Panc1 (cell line): ENCODE results near the gene ZNF236.

Experiments
- CTCF ChIP-seq: fragments of 450-650 bp; IDR thresholded peaks from 2 replicates; pipeline ENCODE4 v1.5.1; 2017; ENCODE audit warnings: mild to moderate bottlenecking
- POLR2AphosphoS5 ChIP-seq: IDR thresholded peaks from 2 replicates; pipeline ENCODE4 v1.6.1; 2012; ENCODE audit warnings: mild to moderate bottlenecking, low read depth, low read length, moderate library complexity
- REST ChIP-seq, 2 experiments: IDR thresholded peaks; 2 replicates each; pipeline ENCODE4 v1.6.1; 2011 to 2012; ENCODE audit warnings: low read depth in 2 of 2, control low read depth in 1 of 2, low read length in 1 of 2, mild to moderate bottlenecking in 1 of 2, moderate library complexity in 1 of 2; ENCODE audit not compliant: insufficient read depth in 1 of 2

- TF ChIP-seq CTCF (no peak), REST (IDR thresholded peaks at IDR 0.05; ENCODE audit: insufficient read depth in 1 of 2, low read depth in 2 of 2, low read length in 1 of 2) (no peak), POLR2AphosphoS5 (no peak)
These were observed 189.8 kb downstream of the ZNF236 start for GRCh38 chr18:77012120-77012519.
